Neural progenitor cell (in vitro differentiated cells): ENCODE measurements around the gene MYH10.

Experiments
- EZH2 ChIP-seq: fragments of 200-600 bp; sonication (generic); IDR thresholded peaks from 2 replicates; pipeline ENCODE4 v1.6.1; 2017; ENCODE audit warnings: antibody characterized with exemption, mild to moderate bottlenecking, moderate library complexity
- EZH2phosphoT487 ChIP-seq: fragments of 200-600 bp; sonication (generic); IDR thresholded peaks from 2 replicates; pipeline ENCODE4 v1.6.1; 2017; ENCODE audit warnings: antibody characterized with exemption
- TF ChIP-seq, protein P1 (sequence below): fragments of 200-600 bp; sonication (generic); IDR thresholded peaks from 2 replicates; pipeline ENCODE4 v1.5.1; 2017; ENCODE audit warnings: antibody characterized with exemption, mild to moderate bottlenecking

DNA sequence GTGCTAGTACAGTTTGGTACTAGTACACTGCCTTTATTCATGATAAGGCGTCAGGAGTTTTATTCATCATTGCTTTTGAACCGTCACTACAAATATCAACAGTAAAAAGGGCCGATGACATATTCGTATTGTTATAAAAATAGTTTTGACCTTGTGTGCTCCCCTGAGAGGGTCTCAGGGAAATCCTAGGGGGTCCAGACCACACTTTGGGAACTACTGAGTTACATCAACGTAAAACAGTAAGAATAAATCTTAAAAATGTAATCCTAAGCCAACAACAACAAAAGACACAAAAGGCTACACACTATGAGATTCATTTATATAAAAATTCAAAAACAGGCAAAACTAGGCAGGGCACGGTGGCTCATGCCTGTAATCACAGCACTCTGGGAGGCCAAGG, 11.2 kb downstream of the MYH10 start:
- TF ChIP-seq, protein P1, sequence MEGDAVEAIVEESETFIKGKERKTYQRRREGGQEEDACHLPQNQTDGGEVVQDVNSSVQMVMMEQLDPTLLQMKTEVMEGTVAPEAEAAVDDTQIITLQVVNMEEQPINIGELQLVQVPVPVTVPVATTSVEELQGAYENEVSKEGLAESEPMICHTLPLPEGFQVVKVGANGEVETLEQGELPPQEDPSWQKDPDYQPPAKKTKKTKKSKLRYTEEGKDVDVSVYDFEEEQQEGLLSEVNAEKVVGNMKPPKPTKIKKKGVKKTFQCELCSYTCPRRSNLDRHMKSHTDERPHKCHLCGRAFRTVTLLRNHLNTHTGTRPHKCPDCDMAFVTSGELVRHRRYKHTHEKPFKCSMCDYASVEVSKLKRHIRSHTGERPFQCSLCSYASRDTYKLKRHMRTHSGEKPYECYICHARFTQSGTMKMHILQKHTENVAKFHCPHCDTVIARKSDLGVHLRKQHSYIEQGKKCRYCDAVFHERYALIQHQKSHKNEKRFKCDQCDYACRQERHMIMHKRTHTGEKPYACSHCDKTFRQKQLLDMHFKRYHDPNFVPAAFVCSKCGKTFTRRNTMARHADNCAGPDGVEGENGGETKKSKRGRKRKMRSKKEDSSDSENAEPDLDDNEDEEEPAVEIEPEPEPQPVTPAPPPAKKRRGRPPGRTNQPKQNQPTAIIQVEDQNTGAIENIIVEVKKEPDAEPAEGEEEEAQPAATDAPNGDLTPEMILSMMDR, result no peak
- TF ChIP-seq EZH2, result no peak
- no peak for TF ChIP-seq EZH2phosphoT487
